NCI-H524 (cell line): ENCODE results near the gene MGAT3.

Source experiments
- DNase-seq, 2 experiments: peaks; one replicate each; lab custom pipeline; 2025; lab: John Stamatoyannopoulos, UW

Gene MGAT3

DNA sequence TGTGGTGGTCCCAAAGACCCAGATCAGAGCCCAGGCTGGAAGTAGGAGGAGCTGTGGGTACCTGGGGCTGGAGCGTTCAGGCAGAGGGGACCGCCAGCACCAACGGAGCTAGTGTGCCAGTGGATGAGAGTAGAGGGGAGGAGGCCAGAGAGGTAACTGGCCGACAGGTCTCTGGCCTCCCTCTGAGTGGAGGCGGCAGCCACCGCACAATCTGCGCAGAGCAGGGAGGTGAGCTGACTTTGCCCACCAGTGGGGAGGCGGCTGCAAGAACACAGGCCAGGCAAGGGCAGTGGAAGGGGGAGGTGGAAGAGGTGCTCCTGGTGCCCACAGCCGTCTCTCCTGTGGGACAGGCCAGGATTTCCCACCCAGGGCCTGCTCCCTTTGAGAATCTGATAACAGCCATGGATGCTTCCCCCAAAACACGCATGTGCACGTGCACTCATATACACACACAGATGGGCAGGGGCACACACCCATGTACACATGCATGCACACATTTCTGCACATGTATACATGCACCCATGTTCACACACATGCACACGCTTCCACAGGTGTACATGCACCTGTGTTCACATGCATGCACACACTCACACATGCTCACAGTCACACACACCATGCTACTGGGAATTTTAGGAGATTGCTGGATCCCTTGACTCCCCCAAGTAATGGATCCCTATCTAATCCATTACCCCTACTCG is 6.4 kb upstream of the MGAT3 start:
- no peak for DNase-seq

- no peak for DNase-seq
Measured at GRCh38 chr22:39452740-39453040, 4.1 kb upstream of the MGAT3 start.

GRCh38 chr22:39453765-39454378 is 2.9 kb upstream of the MGAT3 start:
- DNase-seq = peak in 1 of 2 experiments; percentile 40

- no peak for DNase-seq
Measured at GRCh38 chr22:39454385-39454871, 2.4 kb upstream of the MGAT3 start.

DNA sequence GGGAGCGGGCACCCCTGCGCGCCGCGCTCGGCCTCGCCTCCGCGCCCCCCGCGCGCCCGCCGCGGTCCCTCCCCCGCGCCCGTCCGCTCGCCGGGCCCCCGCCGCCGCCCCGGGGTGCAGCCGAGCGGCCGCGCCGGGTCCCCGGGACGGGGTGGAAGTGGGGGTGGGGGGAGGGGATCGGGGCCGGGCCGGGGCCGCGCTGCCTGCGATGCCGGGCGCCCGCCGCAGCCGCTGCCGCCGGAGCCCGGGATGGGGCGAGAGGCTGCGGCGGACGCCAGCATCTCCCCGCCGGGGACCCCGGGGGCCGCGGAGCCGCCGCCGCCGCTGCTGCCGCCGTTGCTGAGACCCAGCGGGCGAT is 365 bp downstream of the MGAT3 start:
- no peak for DNase-seq

DNA sequence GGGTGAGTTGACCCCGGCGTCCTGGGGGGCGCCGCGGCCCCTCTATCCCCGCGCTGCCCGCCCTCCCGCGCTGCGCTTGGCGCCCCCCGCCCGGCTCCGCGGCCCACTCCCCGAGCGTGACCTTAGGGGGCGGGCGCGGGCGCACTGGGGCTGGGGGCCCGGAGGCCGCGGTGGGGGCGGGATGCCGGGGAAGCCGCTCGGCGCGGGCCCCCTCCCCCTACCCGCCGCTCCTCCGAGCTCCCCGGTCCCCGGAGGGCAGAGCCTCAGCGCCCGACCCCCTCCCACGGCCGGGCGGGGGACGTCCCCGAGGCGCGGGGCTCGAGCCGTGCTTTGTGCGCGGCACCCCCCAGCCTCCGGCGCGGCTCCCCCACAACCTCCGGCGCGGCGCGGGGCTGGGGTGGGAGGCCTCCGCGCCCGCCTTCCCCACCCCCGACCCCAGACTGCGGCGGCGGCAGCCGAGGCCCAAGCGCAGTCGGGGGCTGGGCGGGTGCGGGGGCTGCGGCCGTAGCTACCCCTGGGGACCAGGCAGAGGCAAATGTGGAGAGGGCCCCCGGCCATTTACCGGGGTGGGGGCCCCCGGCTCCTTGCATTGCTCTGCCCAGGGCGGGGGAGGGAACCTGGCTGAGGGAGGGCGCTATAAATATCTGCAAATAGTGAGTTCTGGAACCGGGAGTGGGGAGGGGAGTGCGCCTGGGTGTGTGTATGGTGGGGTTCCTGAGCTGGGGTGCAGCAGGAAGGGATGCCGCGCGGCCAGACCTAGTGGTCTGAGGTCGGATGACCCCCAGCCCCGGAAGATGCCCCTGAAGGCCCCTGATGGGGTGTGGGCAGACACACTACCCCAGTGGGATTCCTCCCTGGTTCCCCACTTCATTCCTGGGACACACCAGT is 988 bp downstream of the MGAT3 start:
- no peak for DNase-seq

DNA sequence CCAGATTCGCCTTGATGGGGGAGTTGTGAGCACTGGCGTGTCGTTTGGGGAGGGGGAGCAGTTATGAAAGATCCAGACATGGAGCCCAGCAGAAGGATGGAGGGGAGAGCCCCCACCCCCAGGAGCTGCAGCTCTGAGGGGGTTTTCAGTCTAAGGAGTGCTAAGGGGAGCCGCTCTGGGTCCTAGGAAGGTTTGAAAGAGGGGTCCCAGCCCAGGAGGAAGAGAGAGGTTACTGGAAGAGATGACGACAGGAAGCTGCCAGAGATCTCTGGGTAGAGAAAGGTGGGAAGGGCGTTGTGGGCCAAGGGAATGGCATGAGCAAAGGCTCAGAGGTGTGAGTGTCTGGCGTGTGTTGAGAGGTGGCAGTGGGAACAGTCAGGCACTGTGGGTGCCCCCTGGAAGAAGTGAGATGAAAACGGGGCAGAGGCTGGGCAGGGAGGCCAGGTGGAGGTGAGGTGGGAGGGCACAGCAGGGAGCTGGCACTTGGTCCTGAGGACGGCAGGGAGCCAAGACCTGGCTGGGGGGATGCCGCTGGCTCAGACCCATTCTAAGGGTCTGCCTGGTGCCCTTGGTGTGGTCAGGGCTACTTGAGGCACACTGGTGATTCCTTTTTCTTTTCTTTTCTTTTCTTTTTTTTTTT is 1.8 kb downstream of the MGAT3 start:
- no peak for DNase-seq

DNA sequence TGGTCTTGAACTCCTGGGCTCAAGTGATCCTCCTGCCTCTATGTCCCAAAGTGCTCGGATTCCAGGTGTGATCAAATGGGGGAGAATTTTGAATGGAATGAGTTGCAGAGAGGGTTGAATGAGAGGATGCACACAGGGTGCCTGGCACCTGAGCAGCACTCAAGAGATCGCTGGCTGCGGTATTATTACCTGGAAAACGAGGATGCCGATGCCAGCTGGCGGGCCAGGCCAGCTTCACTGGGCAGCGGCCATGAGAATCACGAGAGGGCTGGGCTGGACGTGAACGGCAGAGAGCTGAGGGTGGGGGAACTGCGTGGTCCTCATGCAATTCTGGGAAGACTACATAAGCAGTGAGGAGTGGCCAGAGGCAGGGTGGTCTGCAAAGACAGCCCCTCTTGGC is 2.9 kb downstream of the MGAT3 start:
- DNase-seq = no peak

GRCh38 chr22:39462443-39463221 is 5.8 kb downstream of the MGAT3 start:
- no peak for DNase-seq

DNA sequence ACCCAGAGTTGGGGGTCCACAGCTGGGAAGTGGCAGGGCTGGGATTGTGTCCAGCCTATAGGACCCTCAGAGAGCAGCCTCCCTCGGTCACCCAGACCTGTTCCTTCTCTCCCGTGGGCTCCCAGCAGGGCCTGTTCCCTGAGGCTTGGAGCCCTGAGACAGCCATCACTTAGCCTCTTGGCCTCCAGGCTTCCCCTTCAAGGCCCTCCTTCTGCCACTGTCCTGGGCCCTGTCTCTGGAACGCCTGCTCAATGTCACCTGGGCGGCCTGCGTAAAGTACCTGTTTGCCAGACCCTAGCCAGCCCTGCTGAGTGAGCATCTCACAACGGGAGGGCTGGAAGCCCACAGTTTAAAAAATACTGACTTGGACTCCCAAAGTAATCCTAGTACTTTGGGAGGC is 6.5 kb downstream of the MGAT3 start:
- no peak for DNase-seq

DNA sequence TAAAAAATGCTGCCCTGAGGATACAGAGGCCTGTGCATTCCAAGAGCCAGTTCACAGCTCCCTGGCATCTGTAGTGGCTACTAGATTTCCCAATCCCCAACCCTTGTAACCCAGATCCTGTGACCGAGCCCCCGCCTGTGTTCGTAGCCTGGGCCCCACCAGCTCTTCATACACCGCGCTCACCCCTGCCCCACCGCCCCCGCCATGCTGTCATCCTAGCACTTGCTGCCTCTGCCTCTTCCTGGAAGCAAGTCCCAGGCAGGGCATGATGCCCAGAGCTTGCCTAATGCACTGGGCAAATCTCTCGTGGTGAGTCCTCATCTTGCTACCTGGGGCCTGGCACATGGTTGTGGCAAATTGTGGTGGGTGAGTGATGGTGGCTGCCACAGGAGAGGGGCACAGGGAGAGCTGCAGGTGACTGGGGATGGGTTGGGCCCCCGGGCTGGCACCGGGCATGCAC is 7.1 kb downstream of the MGAT3 start:
- no peak for DNase-seq

DNA sequence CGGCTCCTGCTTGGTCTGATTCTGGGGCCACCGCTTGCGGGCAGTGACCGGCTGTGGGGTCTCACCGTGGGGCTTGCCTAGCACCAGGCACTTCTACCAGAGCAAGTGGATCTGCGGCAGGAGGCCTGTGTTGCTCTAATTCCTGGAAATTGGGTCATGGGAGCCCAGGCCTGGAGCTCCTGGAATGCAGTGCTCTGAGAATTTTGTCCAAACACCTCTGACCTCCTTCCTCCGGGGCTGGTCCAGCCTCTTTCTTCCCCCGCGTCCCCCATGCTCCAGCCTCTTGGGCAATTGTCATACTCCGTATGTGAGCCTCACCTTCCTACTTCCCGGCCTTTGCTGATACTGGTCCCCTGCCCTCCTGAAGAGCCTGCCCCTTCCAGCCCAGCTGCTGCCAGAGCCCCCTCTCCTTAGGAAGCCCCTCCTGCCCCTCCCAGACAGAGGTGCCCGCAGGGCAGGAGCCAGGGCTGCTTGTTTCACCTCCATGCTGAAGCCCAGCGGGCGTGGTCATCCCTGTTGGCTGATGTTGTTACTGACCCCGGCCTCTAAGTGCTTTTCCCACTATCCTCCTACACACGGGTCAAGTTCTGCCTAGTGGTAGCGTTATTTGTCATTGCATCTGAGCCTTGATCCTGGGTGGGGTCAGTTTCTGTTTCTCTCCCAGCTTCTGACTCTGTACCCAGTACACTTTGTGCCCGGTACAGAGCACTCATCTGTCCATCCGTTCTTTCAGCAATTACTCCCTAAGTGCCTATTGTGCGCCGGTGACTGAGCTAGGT is 9.6 kb downstream of the MGAT3 start:
- DNase-seq = no peak

- DNase-seq = no peak
Measured at GRCh38 chr22:39467390-39467895, 10.6 kb downstream of the MGAT3 start.

GRCh38 chr22:39468487-39469325 is 11.9 kb downstream of the MGAT3 start:
- DNase-seq = no peak

GRCh38 chr22:39469326-39469680 is 12.5 kb downstream of the MGAT3 start:
- DNase-seq = no peak

- DNase-seq = peak; percentile 20 to 53
Measured at GRCh38 chr22:39469681-39470450, 13.1 kb downstream of the MGAT3 start.

DNA sequence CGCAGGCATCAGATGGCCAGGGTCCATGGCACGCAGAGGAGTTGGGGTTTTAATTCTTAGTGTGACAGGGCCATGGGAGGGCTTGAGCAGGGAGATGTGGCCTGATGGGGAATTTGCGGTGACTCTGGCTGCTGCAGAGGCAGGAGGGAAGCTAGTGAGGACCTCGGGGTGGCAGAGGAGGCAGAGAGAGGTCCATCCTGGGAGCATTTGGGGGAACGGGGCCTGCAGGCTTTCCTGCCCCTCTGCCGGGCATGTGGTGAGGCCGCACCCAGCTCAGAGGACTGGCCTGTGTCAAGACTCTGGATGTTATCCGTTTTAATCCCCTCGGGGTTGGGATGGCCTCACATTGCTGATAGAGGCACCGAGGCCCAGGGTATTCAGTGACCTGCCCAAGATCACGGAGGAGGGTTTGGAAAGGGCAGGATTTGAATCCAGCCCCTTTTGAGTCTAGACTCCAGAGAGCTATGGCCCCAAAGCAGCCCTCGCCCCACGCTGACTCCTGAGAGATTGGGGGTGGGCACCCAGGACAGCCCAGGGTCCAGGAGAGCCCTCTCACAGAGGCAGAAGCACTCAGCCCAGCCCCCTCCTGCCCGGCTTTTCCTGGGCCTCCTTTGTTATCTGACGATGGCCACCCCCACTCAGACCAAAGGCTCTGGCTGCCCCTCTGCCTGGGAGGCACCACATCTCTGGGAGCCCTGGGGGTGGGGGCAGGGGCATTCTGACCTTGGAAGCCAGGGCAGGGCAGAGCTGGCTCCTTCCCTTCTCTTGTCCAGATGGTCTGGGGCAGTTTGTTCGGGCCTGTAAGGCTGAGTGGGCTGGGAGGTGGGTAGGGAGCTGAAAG is 13.9 kb downstream of the MGAT3 start:
- DNase-seq = no peak
